Epithelial cell of esophagus (primary cell): ENCODE results near the gene BCHE.

ENCODE experiments used
- DNase-seq: peaks from one replicate; pipeline ENCODE4 v3.0.0; 2010; ENCODE audit warnings: low read depth
- H3K4me3 ChIP-seq: 2 replicates; pipeline ENCODE4 v1.5.1; 2011; ENCODE audit warnings: mild to moderate bottlenecking, low read length, control low read depth
- CTCF ChIP-seq: IDR thresholded peaks from 2 replicates; pipeline ENCODE4 v1.5.1; 2011; ENCODE audit warnings: low read depth, mild to moderate bottlenecking, low read length, control low read depth, inconsistent platforms; ENCODE audit not compliant: insufficient read depth; ENCODE audit errors: missing control alignments

The BCHE gene

GRCh38 chr3:165874663-165875489, 37.7 kb upstream of the BCHE start:
- no peak for TF ChIP-seq CTCF
- DNase-seq = no peak

GRCh38 chr3:165868088-165868487, 30.9 kb upstream of the BCHE start:
- no peak for TF ChIP-seq CTCF
- no peak overlapping the region for H3K4me3 ChIP-seq
- DNase-seq = no peak

More at GRCh38 chr3:165874663-165875489, 37.7 kb upstream of the BCHE start:
- H3K4me3 ChIP-seq = no peak overlapping the region

- no peak for TF ChIP-seq CTCF
- no peak for DNase-seq
- H3K4me3 ChIP-seq = no peak overlapping the region
These were observed 21.8 kb upstream of the BCHE start for GRCh38 chr3:165859061-165859460.

- H3K4me3 ChIP-seq = no peak overlapping the region
- DNase-seq = peak; percentile 97
- TF ChIP-seq CTCF = no peak
These were observed 18.4 kb upstream of the BCHE start for GRCh38 chr3:165855581-165855980.

GRCh38 chr3:165854696-165855095, 17.5 kb upstream of the BCHE start:
- TF ChIP-seq CTCF = peak; percentile 53
- no peak overlapping the region for H3K4me3 ChIP-seq
- peak; percentile 67 for DNase-seq

GRCh38 chr3:165852711-165853110, 15.5 kb upstream of the BCHE start:
- H3K4me3 ChIP-seq = no peak overlapping the region
- no peak for TF ChIP-seq CTCF
- DNase-seq = no peak

GRCh38 chr3:165852191-165852590, 15.0 kb upstream of the BCHE start:
- H3K4me3 ChIP-seq = no peak overlapping the region
- DNase-seq = no peak
- TF ChIP-seq CTCF = no peak
